DMS153 treated with DMSO at 0.1 percent for 48 hours (cell line): ENCODE data around the gene FAM3A.
"Not testable (repeated sequence)": the region's sequence is repeated elsewhere in the genome, so short reads cannot be mapped to it uniquely, and the experiment has no call there.

Source experiments
- DNase-seq: peaks from one replicate; lab custom pipeline; 2025; ENCODE audit not compliant: unreplicated experiment; lab: John Stamatoyannopoulos, UW

FAM3A gene

GRCh38 chrX:154515966-154516655 is at the start of gene FAM3A:
Gene FAM3A, minus strand, starts transcription at chrX:154516232. Its CDS starts 460 bp downstream, at chrX:154515772.
- peak; percentile 81 for DNase-seq

GRCh38 chrX:154562295-154562694 is 46.3 kb upstream of the FAM3A start:
- DNase-seq, result not testable (repeated sequence)

GRCh38 chrX:154560326-154560725 is 44.3 kb upstream of the FAM3A start:
- not testable (repeated sequence) for DNase-seq

- not testable (repeated sequence) for DNase-seq
Observed at GRCh38 chrX:154558896-154559295, 42.9 kb upstream of the FAM3A start.

- not testable (repeated sequence) for DNase-seq
Observed at GRCh38 chrX:154558060-154558690, 42.1 kb upstream of the FAM3A start.

GRCh38 chrX:154552112-154552806 is 36.2 kb upstream of the FAM3A start:
- not testable (repeated sequence) for DNase-seq

GRCh38 chrX:154549766-154550165 is 33.7 kb upstream of the FAM3A start:
- DNase-seq, result no peak

GRCh38 chrX:154548028-154548316 is 31.9 kb upstream of the FAM3A start:
- no peak for DNase-seq

- DNase-seq, result peak; percentile 88
Observed at GRCh38 chrX:154547245-154548027, 31.4 kb upstream of the FAM3A start, which contains the start of gene IKBKG. Gene IKBKG, plus strand, starts transcription at chrX:154547620. Its CDS starts 4,383 bp downstream, at chrX:154552003.

GRCh38 chrX:154546354-154547244 is 30.6 kb upstream of the FAM3A start, which contains the start of gene G6PD:
Gene G6PD, minus strand, starts transcription at chrX:154546846. Its CDS starts 691 bp downstream, at chrX:154546155.
- peak; percentile 51 for DNase-seq

GRCh38 chrX:154545673-154546274 is 29.7 kb upstream of the FAM3A start:
- DNase-seq, result no peak

- no peak for DNase-seq
Observed at GRCh38 chrX:154542723-154543424, 26.8 kb upstream of the FAM3A start.

- no peak for DNase-seq
Observed at GRCh38 chrX:154541896-154542722, 26.1 kb upstream of the FAM3A start.

GRCh38 chrX:154541589-154541895 is 25.5 kb upstream of the FAM3A start:
- DNase-seq, result no peak

GRCh38 chrX:154540897-154541535 is 25.0 kb upstream of the FAM3A start:
- no peak for DNase-seq

- not testable (repeated sequence) for DNase-seq
Observed at GRCh38 chrX:154540365-154540764, 24.3 kb upstream of the FAM3A start.

GRCh38 chrX:154539077-154539476 is 23.0 kb upstream of the FAM3A start:
- DNase-seq, result no peak

- DNase-seq, result no peak
Observed at GRCh38 chrX:154535892-154536291, 19.9 kb upstream of the FAM3A start.
